GM18502 (cell line): ENCODE data around the gene SIK1.
A peak's percentile ranks its signal among the peaks of the same experiment; 100 is the strongest.
"Not testable (repeated sequence)": the region's sequence is repeated elsewhere in the genome, so short reads cannot be mapped to it uniquely, and the experiment has no call there.

ENCODE experiments used
- ATAC-seq: cut with Tn5 transposase; IDR thresholded peaks from one replicate; pipeline ENCODE4 v1.9.1; 2021; ENCODE audit warnings: mild to moderate bottlenecking; ENCODE audit not compliant: unreplicated experiment, poor library complexity

SIK1 gene

GRCh38 chr21:43398533-43398932 is 28.4 kb downstream of the SIK1 start:
- ATAC-seq, result not testable (repeated sequence)

- not testable (repeated sequence) for ATAC-seq
Observed at GRCh38 chr21:43398000-43398399, 28.9 kb downstream of the SIK1 start.

- ATAC-seq, result not testable (repeated sequence)
Observed at GRCh38 chr21:43397439-43397808, 29.5 kb downstream of the SIK1 start.

GRCh38 chr21:43396788-43397438 is 30.0 kb downstream of the SIK1 start:
- not testable (repeated sequence) for ATAC-seq

- ATAC-seq, result not testable (repeated sequence)
Observed at GRCh38 chr21:43383351-43383750, 43.6 kb downstream of the SIK1 start.

GRCh38 chr21:43382902-43383301 is 44.0 kb downstream of the SIK1 start:
- ATAC-seq, result not testable (repeated sequence)

- peak; percentile 52 for ATAC-seq
Observed at GRCh38 chr21:43380852-43381533, 45.9 kb downstream of the SIK1 start.

GRCh38 chr21:43380337-43380736 is 46.6 kb downstream of the SIK1 start:
- ATAC-seq, result not testable (repeated sequence)

- ATAC-seq, result not testable (repeated sequence)
Observed at GRCh38 chr21:43379626-43380122, 47.3 kb downstream of the SIK1 start.

- no peak for ATAC-seq
Observed at GRCh38 chr21:43376478-43376882, 50.5 kb downstream of the SIK1 start.

GRCh38 chr21:43375837-43376477 is 51.0 kb downstream of the SIK1 start:
- no peak for ATAC-seq

- no peak for ATAC-seq
Observed at GRCh38 chr21:43375006-43375836, 51.7 kb downstream of the SIK1 start.

- ATAC-seq, result no peak
Observed at GRCh38 chr21:43374228-43374885, 52.6 kb downstream of the SIK1 start.

- ATAC-seq, result no peak
Observed at GRCh38 chr21:43373362-43374227, 53.3 kb downstream of the SIK1 start.

GRCh38 chr21:43372663-43373361 is 54.1 kb downstream of the SIK1 start:
- no peak for ATAC-seq

- no peak for ATAC-seq
Observed at GRCh38 chr21:43371786-43372185, 55.1 kb downstream of the SIK1 start.

- no peak for ATAC-seq
Observed at GRCh38 chr21:43370888-43371570, 55.9 kb downstream of the SIK1 start.
